NCI-H510A treated with DMSO at 0.1 percent for 48 hours (cell line): Measurements from ENCODE around the gene CLTB.

Experiments used
- DNase-seq: peaks from one replicate; lab custom pipeline; 2025; lab: John Stamatoyannopoulos, UW

CLTB gene

DNA sequence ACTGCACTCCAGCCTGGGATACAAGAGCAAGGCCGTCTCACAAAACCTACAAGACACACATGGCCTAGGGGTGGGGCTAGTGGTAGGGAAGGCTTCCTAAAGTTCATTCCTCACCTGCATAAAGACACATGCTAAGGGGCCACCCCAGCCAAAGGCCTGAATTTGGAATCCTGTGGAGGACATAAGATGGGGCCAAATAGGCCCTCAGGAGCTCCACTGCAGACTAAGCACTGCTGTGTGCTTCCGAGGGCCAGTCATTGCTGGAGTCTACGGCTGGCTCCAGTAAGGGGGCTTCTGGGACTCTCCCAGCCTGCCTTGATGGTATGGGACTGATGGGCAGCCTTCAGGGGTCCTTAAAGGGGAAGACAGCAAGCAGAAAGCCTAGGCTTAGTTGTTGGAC, 33.6 kb downstream of the CLTB start:
- DNase-seq, result no peak

DNA sequence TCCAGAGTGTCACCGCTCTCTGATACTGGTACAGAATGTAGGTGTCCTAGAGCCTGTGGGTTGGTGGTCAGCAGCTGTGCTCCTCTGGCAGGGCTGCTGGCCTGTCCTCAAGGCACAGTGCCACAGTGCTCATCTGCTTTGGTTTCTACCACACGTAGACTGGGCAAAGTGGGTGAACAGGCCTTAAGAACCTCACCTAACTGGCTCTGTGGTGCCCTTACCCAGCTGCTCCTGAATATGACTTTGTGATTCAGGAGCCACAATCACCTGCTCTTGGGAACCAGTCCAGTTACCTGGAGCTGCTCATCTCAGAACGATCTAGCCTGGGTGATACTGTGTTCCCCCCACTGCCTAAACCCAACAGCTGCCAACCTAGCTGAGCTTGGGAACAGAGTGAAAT, 34.4 kb downstream of the CLTB start:
- no peak for DNase-seq

DNA sequence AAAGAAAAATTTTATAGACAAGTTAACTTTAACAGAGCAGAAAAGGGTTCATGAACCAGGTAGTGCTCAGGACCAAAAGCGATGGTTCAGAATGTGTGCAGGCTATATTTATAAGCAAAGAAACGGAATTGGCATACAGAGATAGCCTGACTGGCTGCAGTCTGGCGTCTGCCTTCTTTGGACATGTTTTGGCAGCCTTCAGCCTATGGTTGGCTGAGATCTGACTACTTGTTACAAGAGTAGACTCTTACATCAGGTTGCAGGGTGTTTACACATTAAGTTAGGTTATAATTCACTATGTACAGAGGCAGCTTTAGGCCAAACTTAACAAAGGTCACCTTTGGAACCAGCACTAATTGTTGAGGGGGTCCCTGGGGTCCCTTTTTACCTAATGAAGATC, 34.9 kb downstream of the CLTB start:
- no peak for DNase-seq

DNA sequence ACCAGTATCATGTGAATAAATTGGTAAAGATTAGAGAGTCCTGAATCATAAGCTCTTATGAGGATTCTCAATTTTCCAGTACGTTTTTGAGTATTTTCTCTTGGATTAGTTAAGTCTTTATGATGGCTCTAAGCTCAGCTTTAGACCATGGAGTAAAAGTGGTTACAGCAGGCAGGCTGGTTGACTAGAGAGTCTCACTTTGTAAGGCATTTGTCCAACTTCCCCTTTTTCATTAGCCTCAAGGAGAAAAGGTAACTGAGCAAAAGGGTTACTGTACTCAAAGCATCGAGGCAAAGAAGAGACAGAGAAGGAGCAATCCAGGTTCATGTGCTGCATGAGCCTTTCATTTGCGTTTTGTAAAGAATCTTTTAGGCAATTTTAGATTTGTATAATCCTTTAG, 36.5 kb downstream of the CLTB start:
- no peak for DNase-seq

DNA sequence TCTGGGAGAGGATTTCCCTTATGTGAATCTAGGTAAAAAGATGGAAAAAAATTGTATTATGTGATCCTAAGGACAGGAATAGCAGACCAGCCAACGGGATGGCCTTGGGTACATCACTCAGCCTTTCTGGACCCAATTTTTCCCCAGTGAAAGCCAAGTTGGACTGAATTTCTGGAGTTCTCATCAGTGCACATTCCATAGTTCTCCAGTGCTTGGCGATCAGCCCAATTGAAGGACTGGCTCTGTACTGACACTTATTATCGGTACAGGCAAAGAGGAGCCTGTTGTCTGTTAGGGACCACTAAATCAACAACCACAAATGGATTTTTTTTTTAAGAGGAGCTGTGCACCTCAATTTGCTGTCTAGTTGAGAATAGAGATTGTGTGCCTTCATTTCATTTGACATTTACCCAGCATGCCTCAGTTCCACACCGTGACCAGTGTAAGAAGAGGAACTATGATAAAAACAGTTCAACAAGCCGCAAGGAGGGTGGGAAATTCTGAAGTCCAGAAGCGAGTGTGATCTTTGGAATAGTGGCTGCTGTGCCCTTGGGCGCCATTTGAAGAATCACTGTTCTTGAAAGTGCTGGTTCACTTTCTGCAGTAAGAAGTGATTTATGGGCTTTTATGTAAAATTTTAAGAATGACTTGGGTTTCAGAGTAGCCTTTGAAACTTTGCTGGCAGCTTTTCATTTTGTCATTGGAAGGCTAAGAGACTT, 43.1 kb downstream of the CLTB start:
- no peak for DNase-seq

DNA sequence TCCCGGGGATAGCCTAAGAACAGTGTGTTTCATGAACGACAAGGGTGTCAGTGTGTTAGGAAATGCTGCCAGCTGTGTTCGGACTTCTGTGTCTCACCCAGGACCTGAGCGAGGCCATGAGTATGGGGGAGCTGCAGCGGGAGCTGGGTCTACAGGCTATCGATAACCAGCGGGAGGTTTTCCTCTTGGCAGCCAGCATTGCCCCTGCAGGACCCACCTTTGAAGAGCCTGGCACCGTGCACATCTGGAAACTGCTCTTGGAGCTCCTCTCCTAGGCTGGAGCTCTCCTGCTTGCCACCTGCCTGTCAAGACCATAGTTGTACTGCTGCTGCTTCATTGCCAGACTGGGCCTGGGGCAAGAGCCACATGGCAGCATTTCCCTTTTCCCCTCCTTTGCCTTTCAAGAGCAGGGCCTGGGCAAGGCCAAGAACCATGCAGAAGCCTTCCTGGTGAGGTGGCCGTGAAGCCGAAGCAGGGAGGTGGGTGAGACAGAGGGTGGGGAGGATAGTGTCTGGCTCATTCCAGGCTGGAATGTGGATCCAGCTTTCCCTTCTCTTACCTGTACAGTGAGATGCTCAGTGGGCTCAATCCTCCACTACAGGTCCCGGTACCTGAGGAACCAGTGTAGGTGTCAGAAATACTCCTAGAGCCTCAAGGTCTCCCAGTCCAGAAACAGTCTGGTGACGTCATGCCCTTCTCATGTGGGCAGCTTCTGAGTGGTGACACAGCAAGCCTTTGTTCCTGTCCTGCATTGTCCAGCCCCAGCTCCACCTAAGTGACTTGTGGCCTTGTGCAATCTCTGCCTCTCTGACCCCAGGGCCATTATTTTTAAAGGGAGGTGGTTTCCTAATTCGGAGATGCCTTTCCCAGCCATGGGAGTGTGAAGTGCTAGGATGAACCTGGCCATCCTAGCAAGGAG, 44.5 kb downstream of the CLTB start:
- DNase-seq, result no peak

DNA sequence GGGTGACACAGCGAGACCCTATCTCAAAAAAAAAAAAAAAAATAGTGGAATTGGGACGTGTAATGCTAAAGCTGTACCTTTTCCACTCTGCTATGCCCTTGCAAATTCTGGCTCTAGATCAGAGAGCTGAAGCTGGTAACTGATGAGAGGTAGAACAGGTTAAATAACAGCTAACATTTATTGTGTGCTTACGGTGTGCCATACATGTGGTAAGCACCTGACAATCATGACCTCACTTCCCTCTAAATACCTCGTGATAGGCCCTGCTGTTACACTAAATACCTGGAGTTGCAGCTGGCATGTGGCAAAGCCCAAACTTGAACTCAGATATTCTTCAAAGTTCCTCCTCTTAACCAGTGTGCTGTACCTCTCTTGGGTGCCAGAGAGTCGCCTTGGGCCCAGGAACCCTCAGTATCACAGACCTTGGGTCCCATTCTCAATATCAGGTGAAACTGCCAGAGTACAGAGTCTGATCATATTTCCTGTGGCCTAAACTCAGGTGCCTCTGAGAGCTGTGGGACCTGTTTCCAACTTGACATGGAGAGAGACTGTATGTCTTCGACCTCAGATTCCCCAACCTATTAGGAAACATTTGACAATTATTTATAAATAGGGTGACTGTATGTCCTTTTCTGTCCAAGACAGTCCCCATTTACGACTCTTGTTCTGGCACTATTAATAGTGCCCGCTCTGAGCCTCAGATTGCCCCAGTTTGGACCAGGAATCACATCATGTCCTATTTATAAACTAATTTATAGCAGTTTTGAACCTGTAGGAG, 46.2 kb downstream of the CLTB start:
- DNase-seq, result no peak

DNA sequence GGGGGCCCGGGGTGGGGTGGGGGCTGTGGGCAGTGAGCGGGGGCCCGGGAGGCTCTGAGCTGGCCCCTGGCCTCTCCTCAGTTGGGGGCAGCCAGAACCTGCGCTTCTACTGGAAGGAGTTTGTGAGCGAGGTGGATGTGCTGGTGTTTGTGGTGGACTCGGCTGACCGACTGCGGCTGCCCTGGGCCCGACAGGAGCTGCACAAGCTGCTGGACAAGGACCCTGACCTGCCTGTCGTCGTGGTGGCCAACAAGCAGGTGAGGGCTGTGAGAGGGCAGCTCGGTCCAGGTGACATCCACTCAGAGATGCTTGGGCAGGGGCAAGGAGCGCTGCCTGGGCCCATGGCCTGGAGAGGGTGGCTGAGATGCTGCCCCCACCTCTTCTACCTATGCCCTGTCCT, 47.6 kb downstream of the CLTB start:
- no peak for DNase-seq

DNA sequence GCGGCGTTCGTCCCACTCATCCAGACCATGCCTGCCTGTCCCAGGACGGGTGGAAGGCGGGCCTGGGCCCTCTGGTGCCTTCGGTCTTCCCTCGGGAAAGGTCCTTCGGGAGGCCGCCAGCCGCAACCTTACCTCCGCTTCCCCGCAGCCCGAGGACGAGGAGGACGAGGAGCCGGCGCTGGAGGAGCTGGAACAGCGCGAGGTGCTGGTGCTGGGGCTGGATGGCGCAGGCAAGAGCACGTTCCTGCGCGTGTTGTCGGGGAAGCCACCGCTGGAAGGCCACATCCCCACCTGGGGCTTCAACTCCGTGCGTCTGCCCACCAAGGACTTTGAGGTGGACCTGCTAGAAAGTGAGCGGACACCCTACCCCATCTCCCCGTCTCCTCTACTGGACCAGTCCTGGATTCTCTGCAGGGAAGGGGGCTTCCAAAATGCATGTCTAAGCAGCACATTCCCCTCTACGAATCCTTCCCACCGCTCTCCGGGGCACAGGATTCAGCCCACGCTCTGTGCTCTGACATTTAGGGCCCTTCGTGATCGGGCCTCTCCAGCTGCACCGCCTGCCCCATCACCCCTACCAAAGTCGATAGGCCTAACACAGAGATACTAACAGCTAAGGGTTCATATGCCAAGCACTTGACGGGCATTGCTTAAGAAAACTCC, 50.0 kb downstream of the CLTB start:
- DNase-seq, result no peak

DNA sequence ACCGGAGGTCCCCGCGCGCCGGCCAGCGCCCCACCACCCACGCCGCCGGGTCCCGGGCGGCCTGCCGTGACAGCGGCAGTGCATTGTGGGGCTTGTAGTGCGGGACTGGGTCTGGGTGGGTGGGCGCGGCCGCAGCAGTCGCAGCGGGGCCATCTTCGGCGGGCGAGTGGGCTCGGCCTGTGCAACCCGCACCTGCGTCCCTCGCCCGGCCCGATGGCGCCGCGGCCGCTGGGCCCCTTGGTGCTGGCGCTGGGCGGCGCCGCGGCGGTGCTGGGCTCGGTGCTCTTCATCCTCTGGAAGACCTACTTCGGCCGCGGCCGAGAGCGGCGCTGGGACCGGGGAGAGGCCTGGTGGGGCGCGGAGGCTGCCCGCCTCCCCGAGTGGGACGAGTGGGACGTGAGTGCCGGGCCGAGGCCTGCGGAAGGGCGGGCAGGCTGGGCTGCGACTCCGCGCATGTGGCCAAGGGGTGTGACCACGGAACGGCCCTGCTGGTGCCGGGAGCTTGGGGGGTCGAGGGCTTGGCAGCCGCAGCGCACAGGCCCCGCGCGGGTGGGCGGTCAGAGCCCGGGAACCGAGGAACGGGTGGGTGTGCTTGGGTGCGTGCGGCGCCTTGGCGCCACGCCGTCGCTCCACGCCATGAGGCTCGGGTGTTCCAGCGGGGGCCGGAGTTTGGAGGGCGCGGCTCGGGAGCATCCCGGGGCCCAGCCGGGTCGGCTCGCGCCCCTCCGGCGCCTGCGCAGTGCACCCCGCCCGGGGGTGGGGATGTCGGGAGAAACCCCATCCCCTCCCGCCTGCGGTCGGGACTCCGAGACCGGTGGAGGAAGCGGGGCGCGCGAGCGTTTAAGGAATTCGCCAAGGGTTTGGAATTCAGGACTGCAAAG, 50.7 kb downstream of the CLTB start, which contains the start of gene ARL10:
ARL10 (plus strand) TSS at position 137 of the 881 bp plus-strand sequence; CDS start at position 214, 77 bp downstream.
- DNase-seq, result peak; percentile 4

DNA sequence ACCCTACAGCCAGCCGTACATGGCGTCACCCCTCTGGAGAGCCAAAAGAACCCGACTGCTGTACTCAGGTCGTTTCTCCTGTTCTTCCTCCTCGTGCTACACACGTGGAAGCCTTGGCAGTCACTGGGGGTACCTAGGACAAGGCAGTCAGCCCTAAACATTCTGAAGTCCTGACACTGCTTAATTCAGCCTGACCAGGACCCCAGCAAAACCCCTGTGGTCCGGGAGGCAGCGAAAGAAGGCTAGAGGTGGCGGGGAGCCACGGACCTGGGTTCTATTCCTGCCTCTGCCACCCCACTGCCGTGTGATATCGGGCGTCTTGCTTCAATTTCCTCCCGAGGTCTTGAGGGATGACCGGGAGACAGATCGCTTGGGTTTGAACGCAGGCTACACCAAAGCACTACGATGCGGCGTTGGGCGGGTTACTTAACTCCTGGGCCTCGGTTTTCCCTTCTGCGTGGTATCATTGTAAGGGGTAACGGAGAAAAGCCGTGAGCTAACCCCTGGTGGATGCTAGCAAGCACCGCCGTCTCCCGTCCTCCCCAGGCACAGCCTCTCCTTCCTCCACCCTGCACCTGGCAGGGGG, 51.5 kb downstream of the CLTB start:
- DNase-seq, result no peak

DNA sequence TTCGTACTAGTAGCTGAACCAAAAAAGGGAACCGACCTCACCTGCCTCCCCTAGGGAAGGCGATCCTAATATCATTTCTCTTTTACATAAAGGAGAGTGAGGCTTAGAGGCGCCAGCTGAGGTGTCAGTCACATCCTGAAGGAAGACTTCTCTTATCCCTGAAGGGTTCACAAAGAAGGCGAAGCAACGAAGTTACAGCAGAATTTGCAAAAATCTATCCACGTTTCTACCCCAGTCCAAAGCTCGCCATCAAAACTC, 54.2 kb downstream of the CLTB start:
- DNase-seq, result no peak

DNA sequence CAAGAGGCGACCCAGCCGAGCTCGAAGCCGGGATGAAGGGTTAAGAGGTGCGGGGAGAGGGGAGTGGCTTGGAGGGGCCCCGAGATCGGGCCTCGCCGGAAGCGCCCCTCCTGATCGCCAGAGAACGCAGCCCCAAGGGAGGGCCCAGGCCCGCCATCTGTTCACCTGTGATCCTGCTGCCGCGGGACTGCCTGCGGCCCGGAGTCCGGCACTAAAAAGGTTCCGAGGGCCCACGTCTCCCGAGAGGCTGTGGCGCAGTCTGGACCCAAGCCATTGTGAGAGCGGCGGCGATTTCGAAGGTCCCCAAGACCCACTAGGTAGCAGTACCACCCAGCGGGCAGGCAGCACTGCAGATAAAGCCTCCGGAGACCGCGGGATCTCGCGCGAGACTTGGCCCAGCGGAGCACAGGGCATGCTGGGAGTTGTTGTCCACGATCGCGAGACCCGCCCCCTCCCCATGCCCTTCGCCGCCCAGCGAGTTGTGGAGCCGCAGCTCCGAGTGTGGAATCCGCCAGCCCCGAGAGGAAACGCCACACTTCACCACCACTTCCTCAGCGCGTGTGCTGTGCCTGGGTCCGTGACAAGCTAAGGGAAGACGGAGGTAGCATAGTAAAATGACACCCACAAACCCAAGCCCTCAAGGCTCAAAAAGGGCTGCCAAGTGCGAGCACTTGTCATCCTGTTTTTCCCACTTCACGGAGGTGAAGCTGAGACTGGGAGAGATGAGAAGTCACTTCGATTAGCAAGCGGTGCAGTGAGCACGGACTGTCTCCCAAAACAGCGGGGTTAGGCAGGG, 54.7 kb downstream of the CLTB start, which contains the start of gene KIAA1191:
KIAA1191 (minus strand) TSS at position 328 of the 796 bp plus-strand sequence. CDS start 2,256 bp downstream, outside the sequence.
- DNase-seq, result peak; percentile 58

DNA sequence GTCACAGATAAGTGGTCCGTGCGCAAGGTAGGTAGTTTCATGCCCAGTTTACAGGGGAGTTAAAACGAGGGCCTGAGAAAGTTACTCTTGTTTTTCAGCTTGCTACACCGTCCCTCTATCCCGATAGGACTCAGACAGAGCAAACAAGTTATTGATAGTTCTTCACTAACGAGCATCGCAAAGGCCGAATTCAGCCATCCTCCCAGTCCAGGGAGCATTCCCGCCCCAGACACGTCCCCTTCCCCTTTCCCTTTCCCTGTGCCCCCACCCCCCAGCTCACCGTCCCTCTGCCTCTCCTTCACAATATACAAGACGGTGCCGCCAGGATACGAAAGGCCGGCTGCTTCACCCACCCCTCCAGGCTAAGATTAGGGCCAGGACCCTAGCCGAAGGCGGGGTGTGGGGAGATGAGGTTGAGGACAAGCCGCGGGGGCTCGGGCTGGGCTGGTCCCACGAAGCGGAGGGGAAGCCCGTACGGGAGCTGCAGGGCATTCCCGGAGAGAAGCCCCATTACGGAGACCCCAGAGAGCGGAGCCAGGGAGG, 55.4 kb downstream of the CLTB start:
- no peak for DNase-seq

DNA sequence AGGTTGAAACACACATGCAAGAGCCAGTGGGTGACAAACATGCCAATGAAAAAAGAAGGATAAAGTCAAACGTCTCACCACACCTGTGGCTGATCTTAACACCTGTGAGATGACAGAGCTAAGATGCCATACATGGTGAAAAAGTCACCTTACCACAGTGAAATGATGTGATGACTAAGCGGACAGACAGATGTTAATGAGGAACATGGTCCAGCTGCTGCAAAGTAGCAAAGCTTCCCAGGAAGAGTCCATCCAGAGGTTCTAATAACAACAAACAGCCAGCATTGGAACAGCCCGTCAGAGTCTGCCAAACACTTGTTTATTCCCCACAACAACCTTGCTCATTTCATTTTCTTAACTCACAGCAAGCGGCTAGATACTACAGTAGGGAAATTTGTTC, 56.7 kb downstream of the CLTB start:
- no peak for DNase-seq

DNA sequence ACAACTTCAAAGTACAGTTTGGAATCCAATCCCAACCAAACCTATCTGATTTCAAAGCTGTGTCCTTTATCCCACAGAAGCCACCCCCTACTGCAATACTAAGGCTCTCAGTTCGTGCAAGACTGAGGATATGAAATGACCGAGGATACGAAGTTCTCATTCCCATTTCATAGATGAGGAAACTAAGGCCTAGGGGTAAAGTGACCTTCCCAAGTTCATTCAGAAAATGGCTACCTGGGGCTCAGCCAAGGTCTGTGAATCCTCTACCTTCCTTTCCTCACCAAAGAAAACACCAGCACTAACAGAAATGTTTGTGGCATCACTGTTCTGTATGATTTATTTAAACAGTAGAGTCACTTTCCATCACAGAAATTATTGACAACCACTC, 60.2 kb downstream of the CLTB start:
- no peak for DNase-seq

DNA sequence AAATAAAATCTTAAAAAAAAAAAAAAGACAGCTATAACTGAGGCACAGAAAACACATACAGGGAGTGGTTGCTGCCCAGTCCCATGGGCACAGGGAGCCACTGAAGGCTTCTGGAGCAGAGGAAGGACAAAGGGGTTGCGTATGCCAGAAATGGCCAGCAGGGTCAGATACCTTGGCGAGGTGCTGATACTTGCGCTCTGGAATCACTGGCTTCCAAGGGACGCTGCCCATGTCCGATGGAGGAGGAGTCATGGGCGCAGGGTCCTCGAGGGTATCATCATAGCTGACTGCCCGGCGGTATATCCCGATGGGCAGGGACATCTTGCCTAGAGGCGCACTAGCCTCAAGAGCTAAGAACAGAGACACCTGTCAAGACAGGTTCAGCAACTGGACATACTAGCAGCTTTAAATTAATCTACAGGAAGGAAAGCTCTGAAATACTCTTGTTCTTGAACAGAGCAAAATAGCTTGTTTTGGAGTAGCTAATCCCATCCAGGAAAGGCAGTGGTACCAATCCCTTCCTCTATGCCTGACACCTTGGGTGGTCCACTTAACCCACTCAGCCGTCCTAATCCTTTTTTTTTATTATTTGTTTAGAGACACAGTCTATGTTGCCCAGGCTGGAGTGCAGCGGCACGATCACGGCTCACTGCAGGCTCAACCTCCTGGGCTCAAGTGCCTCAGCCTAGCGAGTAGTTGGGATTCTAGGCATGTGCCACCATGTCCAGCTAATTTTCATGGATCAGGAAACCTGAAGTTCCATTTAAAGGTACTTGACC, 60.8 kb downstream of the CLTB start:
- DNase-seq, result peak; percentile 18

DNA sequence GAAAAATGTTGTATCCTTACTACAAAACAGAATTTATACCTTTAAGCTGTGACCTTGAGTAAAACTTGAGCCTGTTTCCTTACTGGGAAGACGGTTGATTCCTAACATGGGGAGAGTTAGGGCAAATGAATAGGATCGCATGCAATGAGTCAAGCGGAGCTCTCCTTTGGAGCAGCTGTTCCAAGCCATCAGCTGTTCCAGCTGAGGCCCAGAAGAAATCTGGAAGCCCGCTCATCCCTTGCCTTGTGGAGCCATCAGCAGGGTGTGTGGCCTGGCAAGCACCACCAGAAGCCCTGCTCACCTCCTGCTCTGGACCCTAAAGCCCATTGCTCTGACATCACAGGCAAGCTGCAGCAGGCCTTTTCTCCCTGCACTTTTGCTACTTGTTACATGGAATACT, 62.8 kb downstream of the CLTB start:
- DNase-seq, result no peak
